HG03571 (cell line): ENCODE measurements around the gene SLIT3.

Experiments used
- ATAC-seq: cut with Tn5 transposase; IDR thresholded peaks from one replicate; pipeline ENCODE4 v1.9.1; 2021; ENCODE audit not compliant: unreplicated experiment

The SLIT3 gene

DNA sequence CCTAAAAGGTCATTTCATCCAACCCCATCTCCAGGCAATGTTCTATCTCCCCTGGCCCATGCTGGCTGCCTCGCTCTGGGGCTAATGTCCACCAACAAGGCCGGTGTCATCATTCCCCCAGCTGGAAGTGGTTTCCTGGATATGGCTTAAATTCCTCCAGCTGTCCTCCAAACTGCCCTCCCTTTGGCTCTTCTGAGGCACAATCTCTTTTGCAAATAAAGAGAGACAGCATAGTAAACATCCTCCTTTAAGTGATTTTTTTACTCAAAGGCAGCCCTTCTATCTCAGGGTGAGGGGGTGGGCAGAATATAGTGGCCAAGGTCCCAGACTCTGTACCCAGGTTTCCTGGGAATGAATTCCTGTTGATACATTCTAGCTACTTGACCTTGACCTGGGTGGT, 604.3 kb downstream of the SLIT3 start:
- no peak for ATAC-seq

DNA sequence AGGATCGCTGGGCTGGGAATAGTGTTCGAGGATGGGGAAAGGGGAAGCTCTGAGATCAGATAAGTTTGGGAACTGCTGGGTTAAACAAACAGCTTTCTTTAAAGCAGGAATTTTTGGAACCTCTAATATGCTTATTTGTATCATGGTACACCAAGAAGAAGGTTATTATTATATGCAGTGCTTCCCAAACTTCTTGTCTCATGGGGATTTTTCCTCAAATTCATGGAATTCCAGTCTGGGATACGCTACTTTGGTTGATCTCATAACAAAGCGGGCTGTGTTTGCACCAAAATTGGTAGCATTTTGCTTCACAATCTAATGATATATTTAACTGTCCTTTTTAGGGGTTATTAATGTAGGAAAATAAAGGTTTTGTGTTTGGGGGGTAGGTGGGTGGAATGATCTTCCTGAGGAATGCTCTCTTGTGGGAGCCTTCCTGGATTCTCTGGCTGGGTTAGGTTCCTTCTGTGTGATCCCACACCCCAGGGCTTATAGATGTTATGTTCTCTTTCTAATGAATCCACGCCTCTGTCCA, 605.6 kb downstream of the SLIT3 start:
- ATAC-seq = no peak

DNA sequence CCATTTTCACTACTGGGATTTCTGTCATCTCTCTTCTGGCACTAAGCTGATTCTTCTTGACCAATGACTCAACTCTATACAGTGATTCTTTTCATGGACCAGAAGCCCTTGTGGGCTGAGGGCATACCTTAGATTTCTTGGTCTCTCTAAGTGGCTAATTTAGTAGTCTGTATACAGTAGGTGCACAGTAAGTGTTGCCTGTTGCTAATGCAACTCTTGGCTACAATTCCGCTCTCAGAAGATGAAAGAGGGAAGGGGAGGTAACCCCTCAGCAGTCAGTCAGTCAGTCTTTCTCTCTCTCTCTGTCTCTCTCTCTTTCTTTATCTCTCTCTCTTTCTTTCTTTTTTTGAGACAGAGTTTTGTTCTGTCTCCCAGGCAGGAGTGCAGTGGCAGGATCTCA, 606.6 kb downstream of the SLIT3 start:
- ATAC-seq = no peak

DNA sequence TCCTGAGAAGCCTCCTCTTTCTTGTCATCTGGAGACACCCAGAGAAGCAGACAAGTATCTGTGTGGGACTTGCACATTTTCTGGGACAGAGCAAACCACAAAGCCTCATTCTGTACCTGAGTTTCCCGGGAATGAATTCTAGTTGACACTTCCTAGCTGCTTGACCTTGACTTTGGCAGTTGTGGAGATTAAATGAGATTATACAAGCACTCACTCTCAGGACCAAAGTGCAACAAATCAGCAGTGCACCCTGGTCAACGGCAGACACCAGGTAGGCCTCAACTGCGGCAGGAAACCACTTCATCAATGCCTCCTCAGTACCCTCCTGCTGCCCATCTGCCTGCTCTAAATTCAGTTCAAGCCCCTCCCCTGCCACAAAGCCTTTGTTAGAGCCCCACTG, 607.1 kb downstream of the SLIT3 start:
- no peak for ATAC-seq

GRCh38 chr5:168693297-168693696, 607.6 kb downstream of the SLIT3 start:
- ATAC-seq = no peak

- ATAC-seq = no peak
These were observed 609.0 kb downstream of the SLIT3 start for GRCh38 chr5:168691891-168692290.

DNA sequence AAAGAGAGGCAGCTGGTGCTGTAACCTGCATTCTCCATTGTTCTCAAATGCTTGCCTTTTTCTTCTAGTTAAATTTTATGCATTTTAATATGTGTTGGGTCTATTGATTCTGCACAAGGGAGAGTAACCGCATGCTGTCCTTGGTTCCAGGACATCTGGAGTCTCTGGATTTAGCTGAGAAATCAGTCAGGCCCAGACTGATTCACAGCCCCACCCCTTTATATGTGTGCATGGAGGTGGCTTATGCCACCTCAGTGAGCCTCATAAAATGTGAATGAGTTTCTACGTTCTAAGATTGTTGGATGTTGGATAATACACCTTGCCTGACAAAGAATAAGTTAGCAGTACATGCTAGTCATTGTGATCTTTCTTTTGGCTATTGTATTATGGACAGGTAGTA, 611.7 kb downstream of the SLIT3 start:
- ATAC-seq = no peak

DNA sequence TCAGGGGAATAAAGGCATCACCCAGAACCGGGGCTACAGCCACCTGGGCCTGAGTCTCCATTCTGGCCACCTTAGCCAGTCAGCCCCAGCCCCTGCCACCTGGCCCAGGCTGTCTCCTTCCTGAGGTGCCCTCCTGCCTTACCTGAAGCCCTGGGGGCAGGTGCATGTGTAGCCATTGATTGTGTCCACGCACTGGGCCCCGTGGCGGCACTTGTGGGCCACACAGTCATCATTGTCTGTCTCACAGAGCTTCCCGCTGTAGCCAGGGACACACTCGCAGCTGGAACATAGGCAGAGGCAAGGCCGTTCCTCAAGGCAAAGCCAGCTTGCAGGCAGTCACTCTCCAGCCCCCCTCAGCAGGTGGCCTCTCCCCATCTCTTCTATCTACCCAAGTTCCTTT, 614.1 kb downstream of the SLIT3 start:
- ATAC-seq = no peak

DNA sequence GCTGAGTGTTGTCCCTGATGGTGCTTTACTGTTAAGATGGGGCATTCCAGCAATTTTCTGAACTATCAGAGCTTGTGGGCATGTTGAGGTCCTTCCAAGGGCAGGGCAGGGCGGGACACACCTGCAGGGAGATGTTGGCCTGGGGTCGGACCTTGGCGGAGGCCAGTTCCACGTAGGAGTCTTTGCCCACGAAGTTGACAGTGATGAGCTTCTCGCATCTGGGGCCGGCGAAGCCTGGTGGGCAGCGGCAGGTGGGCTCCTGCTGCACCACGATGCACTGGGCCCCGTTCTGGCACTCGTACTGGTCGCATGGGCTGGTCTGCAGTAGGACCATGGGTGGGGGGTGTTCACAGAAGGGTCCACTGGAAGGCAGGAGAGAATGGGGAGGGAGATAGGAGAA, 615.4 kb downstream of the SLIT3 start:
- ATAC-seq = no peak

- ATAC-seq = no peak
These were observed 617.0 kb downstream of the SLIT3 start for GRCh38 chr5:168683927-168684295.

DNA sequence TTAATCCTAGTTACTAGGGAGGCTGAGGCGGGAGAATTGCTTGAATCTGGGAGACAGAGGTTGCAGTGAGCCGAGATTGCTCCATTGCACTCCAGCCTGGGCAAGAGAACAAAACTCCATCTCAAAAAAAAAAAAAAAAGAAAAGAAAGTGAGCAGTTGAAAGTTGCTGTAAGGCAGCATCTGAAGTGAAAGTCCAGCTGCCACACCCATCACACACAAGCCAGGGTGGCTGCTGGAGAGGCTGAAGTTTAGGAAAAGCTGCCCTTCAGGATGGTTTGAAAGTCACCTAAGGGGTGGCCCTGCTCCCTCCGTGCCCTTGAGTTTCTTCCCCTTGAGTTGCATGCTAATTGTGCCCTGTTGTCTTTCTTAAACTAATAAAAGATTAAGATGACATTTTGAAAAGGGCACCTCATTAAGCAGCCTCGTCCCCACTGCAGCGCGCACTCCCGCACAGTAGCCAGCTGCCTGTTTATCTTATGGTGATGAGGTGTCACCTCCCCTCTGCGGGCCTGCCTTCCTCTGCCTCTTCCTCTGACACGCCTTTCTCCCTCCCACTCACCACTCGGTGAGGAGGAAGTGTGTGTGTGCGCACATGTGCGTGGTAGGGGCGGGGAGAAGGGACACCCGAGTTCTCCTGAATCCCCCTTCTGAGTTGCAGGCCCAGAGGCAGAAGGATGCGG, 617.6 kb downstream of the SLIT3 start:
- no peak for ATAC-seq

GRCh38 chr5:168681556-168682183, 619.3 kb downstream of the SLIT3 start:
- no peak for ATAC-seq

DNA sequence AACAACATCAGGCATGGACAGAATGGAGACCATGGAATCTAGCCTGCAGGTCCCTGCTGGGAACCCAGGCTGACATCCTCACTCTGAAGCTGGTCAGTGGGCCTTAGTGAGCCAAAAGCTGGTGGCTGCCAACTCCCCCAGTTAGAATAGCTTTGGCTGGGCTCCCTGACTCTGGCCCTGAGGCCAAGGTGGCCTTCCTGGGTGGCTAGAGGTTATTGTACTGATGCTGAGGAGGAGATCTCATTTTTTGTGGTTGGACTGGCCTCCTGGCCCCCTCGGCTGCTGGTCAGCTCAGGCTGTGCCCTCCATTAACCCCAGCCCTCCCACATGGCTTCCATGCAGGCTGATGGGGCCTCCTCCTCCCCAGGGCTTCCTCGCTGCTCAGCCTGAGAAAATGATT, 620.5 kb downstream of the SLIT3 start:
- no peak for ATAC-seq

DNA sequence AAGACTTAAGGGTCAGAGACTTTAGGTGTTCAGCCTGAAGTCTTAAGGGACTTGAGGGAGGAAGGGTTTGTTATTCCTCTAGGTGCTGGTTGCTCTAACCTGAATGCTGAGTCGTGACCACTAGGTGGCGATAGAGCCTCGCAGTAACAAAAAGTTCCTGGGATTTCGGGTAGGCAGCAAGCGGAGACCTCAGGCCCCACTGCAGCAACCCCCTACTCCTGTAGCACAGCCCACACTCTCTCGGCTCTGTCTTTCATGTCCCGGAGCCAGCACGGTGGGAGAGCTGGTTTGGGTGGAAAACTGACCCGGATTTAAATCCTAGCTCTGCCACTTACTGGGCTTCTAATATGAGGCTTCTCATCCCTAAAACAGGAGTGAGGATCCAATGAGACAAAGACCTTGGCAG, 621.4 kb downstream of the SLIT3 start:
- ATAC-seq = no peak

- ATAC-seq = no peak
These were observed 624.4 kb downstream of the SLIT3 start for GRCh38 chr5:168676501-168676900.

GRCh38 chr5:168675883-168676408, 625.0 kb downstream of the SLIT3 start:
- no peak for ATAC-seq

DNA sequence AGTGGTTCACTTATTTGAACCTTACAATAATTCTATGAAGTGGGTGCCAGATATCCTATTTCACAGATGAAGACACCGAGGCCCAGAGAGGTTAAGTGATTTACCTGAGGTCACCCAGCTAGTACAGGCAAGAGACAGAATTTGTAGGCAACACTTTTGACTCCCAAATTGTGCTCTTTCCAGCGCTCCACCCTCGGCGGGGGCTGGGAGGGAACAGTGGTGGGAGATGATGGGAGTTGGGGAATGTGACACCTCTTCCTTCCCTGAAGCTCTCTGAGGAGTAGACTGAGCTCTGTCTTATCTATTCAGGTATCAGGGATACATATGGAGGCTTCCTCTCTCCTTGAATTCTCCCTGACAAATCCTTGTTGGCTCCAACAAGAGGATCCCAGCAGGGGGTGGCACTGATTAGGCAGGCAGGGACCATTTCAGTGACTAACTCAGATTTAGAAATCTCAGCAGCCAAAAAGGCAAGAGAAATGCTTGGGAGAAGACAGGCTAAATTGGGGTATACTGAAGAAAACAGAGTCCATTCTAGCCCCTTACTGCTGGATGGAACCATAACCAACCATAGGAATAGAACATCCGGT, 626.0 kb downstream of the SLIT3 start:
- no peak for ATAC-seq

- no peak for ATAC-seq
These were observed 628.1 kb downstream of the SLIT3 start for GRCh38 chr5:168672888-168673287.

DNA sequence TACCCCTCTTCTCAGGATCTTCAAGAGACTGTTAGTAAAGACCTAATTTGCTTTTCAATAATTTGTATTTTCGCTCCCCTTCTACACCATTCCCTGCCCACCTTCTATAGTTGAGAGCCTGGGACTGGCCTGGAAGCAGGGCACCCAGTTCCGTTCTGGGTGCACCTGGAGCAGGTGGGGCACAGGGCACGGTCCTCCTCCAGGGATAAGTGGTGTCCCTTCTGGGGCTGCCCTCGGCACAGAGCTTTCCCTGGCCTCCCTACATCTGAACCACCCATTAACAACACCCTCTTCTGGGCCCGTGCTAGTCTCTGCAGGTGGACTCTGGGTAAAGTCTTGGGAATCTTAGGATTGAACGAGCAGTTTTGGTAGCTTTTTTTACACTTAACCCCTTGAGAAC, 628.9 kb downstream of the SLIT3 start:
- ATAC-seq = no peak

- no peak for ATAC-seq
These were observed 629.9 kb downstream of the SLIT3 start for GRCh38 chr5:168670881-168671575.

- ATAC-seq = no peak
These were observed 631.1 kb downstream of the SLIT3 start for GRCh38 chr5:168669668-168670378.
